Endothelial cell of umbilical vein (primary cell): ENCODE data around the gene CFAP61. TPM values are rescaled to one million over a fixed set of nuclear protein-coding genes. Genes with fewer than 3 reads are reported as not detected.

Source experiments
- BruUV-seq: library from RNA; stranded (reverse); fragments of 400-500 nt; replicated peaks from 2 replicates; lab custom pipeline; 2021; lab: Mats Ljungman, UMichigan
- CTCF ChIA-PET: fragments of 300-600, 350-600 bp; sonication (Branson Sonifier 250); formaldehyde crosslinking; loops from one replicate; lab custom pipeline; 2021; ENCODE audit warnings: antibody characterized with exemption, inconsistent platforms; lab: Charles Lee
- POLR2A ChIA-PET: fragments of 300-600, 350-600 bp; sonication (Branson Sonifier 250); formaldehyde crosslinking; loops from one replicate; lab custom pipeline; 2021; ENCODE audit warnings: antibody characterized with exemption, inconsistent platforms; lab: Charles Lee
- DNase-seq: peaks from one replicate; pipeline ENCODE4 v3.0.0-alpha.2; 2011; ENCODE audit warnings: low read depth, low spot score
- FAIRE-seq: peaks from 2 replicates; lab custom pipeline; 2011; peaks lifted over from hg19 to GRCh38; lab: Jason Lieb, UNC
- H2AFZ ChIP-seq: 2 replicates; pipeline ENCODE4 v1.6.0; 2012; ENCODE audit warnings: low read depth, low read length, control low read depth, inconsistent platforms
- H3K27ac ChIP-seq: 2 replicates; pipeline ENCODE4 v1.5.1; 2011; ENCODE audit warnings: low read depth, mild to moderate bottlenecking, control low read depth, low read length, moderate library complexity; ENCODE audit not compliant: insufficient read depth
- H3K27me3 ChIP-seq, 2 experiments: 2 replicates each; pipeline versions ENCODE4 v1.6.0 to v1.6.1; 2011; ENCODE audit warnings: low read length in 2 of 2, mixed read lengths in 1 of 2; ENCODE audit not compliant: control insufficient read depth in 2 of 2, insufficient read depth in 2 of 2
- H3K36me3 ChIP-seq, 2 experiments: 2 replicates in 1 of 2; 3 replicates in 1 of 2; pipeline ENCODE4 v1.5.1; 2011; ENCODE audit warnings: low read length in 2 of 2, mild to moderate bottlenecking in 1 of 2, moderate library complexity in 1 of 2; ENCODE audit not compliant: control insufficient read depth in 2 of 2, insufficient read depth in 2 of 2; ENCODE audit errors: extremely low read depth in 1 of 2
- H3K4me1 ChIP-seq: 3 replicates; pipeline ENCODE4 v1.5.1; 2011; ENCODE audit warnings: mild to moderate bottlenecking, low read length; ENCODE audit not compliant: control insufficient read depth, insufficient read depth; ENCODE audit errors: extremely low read depth
- H3K4me2 ChIP-seq: 2 replicates; pipeline ENCODE4 v1.6.1; 2011; ENCODE audit warnings: low read length, control low read depth, mixed read lengths; ENCODE audit not compliant: insufficient read depth
- H3K4me3 ChIP-seq, 3 experiments: fragments of 200-600 bp in 1 of 3; sonication (generic), shearing (Covaris generic) in 1 of 3; replicated peaks in 1 of 3; 2 replicates each; pipeline ENCODE4 v1.5.1; 2011 to 2016; ENCODE audit warnings: control low read depth in 3 of 3, low read length in 3 of 3, mild to moderate bottlenecking in 2 of 3, inconsistent platforms in 1 of 3, low read depth in 1 of 3, moderate library complexity in 1 of 3; ENCODE audit not compliant: insufficient read depth in 1 of 3
- H3K79me2 ChIP-seq: 2 replicates; pipeline ENCODE4 v1.6.0; 2012; ENCODE audit warnings: low read length, inconsistent platforms; ENCODE audit not compliant: control insufficient read depth, insufficient read depth
- H3K9ac ChIP-seq: replicated peaks from 2 replicates; pipeline ENCODE3; 2011; ENCODE audit warnings: low read length, control low read depth; ENCODE audit not compliant: insufficient read depth; ENCODE audit errors: extremely low read depth
- H3K9me1 ChIP-seq: replicated peaks from 3 replicates; pipeline ENCODE4 v1.6.0; 2011; ENCODE audit warnings: mild to moderate bottlenecking, low read length; ENCODE audit not compliant: control insufficient read depth, insufficient read depth; ENCODE audit errors: extremely low read depth
- H3K9me3 ChIP-seq: replicated peaks from 2 replicates; pipeline ENCODE4 v1.5.1; 2012; ENCODE audit warnings: low read length, inconsistent platforms; ENCODE audit not compliant: control insufficient read depth, insufficient read depth
- H4K20me1 ChIP-seq: replicated peaks from 2 replicates; pipeline ENCODE3; 2011; ENCODE audit warnings: mild to moderate bottlenecking, low read length; ENCODE audit not compliant: control insufficient read depth, insufficient read depth; ENCODE audit errors: extremely low read depth
- CTCF ChIP-seq, 2 donors: IDR thresholded peaks; 1 replicate in 1 of 2; 2 replicates in 1 of 2; pipeline ENCODE4 v1.5.1; 2011; ENCODE audit warnings: low read length in 2 of 2, mild to moderate bottlenecking in 2 of 2, moderate library complexity in 2 of 2, control low read depth in 1 of 2, inconsistent platforms in 1 of 2, low read depth in 1 of 2; ENCODE audit not compliant: insufficient read depth in 1 of 2; ENCODE audit errors: extremely low read depth in 1 of 2
- EZH2 ChIP-seq: IDR thresholded peaks from 2 replicates; pipeline ENCODE4 v1.6.1; 2012; ENCODE audit warnings: borderline replicate concordance, low read depth, mild to moderate bottlenecking, moderate library complexity, low read length, inconsistent platforms; ENCODE audit not compliant: severe bottlenecking
- FOS ChIP-seq: IDR thresholded peaks from 2 replicates; pipeline ENCODE4 v1.6.1; 2011; ENCODE audit warnings: mild to moderate bottlenecking, low read length, moderate library complexity, borderline replicate concordance; ENCODE audit not compliant: insufficient read depth
- GATA2 ChIP-seq: IDR thresholded peaks from 2 replicates; pipeline ENCODE4 v1.7.0; 2011; ENCODE audit warnings: low read depth, mild to moderate bottlenecking, moderate library complexity, mixed read lengths, low read length; ENCODE audit not compliant: insufficient read length, insufficient read depth
- JUN ChIP-seq: IDR thresholded peaks from 2 replicates; pipeline ENCODE4 v1.6.1; 2011; ENCODE audit warnings: borderline replicate concordance, low read depth; ENCODE audit not compliant: insufficient read length, insufficient read depth
- MYC ChIP-seq: IDR thresholded peaks from one replicate; pipeline ENCODE4 v1.6.1; 2011; ENCODE audit warnings: mild to moderate bottlenecking, low read depth, low read length
- POLR2A ChIP-seq: IDR thresholded peaks from 2 replicates; pipeline ENCODE4 v1.6.1; 2012; ENCODE audit warnings: low read depth, mild to moderate bottlenecking, control low read depth, low read length
- POLR2AphosphoS5 ChIP-seq: IDR thresholded peaks from 2 replicates; pipeline ENCODE4 v1.6.1; 2012; ENCODE audit warnings: low read depth, mild to moderate bottlenecking, control low read depth, low read length, moderate library complexity; ENCODE audit not compliant: insufficient read depth
- dilution Hi-C: fragments of 300-500 bp; cut with MboI; formaldehyde crosslinking; loops from one replicate; pipeline ENCODE4 v1.15.0; 2019; ENCODE audit warnings: low sequenced_read_pairs; ENCODE audit not compliant: extremely low pct_ligation_motif_present
- intact Hi-C: fragments of 100-400 bp; cut with micrococcal nuclease; formaldehyde crosslinking; loops from one replicate; pipeline ENCODE4 v1.10.0; 2022
- polyA plus RNA-seq, 4 experiments: library from polyadenylated mRNA; depleted of rRNA in 3 of 4; stranded (reverse) in 3 of 4; unstranded in 1 of 4; fragments of >200 nt; gene quantifications; 2 replicates each; pipeline versions ENCODE4 v1.2.1 to v1.2.3, GENCODE V29; 2011 to 2012; ENCODE audit warnings: missing spikeins in 1 of 4
- total RNA-seq: library from RNA; stranded (reverse); gene quantifications from 2 replicates; pipeline ENCODE4 v1.2.3, GENCODE V29; 2021
- TF ChIP-seq, protein P1 (sequence below): IDR thresholded peaks from 2 replicates; pipeline ENCODE4 v1.6.1; 2011; ENCODE audit not compliant: insufficient read depth, insufficient read length

CFAP61 gene
- total and polyA plus RNA-seq, 2 donors (not counting 3 experiments of a cell fraction or from before 2014, with no cell fraction given), result not detected

DNA sequence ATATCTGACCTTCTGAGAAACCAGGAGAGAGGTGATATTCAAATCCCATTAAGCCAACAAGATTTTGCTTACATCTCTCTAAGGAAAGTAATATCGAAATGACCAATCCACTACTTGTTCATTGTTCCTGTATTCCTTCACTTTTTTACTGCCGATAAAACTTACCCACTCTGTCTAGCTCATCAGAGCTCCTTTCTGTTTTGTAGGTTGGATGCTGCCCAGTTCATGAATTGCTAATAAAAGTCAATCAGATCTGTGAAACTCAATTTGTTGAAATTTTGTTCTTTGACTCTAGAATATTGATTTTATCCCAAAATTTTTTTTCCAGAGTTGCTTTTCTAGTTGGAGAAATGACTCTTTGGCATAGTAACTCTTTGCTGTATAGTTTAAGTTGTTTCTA is 166.7 kb downstream of the CFAP61 start:
- BruUV-seq, result no TSS peak
- Histone ChIP-seq H3K9me1 (no peaks in the 10 kb centered on the region), H3K4me3 (no peak overlapping the region), H3K36me3 (no peaks in the 10 kb centered on the region), H3K27me3 (peaks cover 0 to 2% of the 10 kb centered on the region in 2 experiments), H4K20me1 (no peaks in the 10 kb centered on the region), H3K9me3 (no peaks in the 10 kb centered on the region), H2AFZ (no peak overlapping the region), H3K27ac (no peak overlapping the region), H3K79me2 (no peaks in the 10 kb centered on the region), H3K4me1 (no peaks in the 10 kb centered on the region), H3K9ac (no peak overlapping the region), H3K4me2 (no peak overlapping the region)
- ChIA-PET POLR2A (no interaction called here), CTCF (no interaction called here)
- TF ChIP-seq POLR2AphosphoS5 (no peak), MYC (no peak), JUN (no peak), EZH2 (no peak), POLR2A (no peak), GATA2 (no peak), FOS (no peak), CTCF (IDR thresholded peaks at IDR 0.05; ENCODE audit: extremely low read depth in 1 of 2, insufficient read depth in 1 of 2, low read depth in 1 of 2, low read length in 2 of 2) (no peak)
- TF ChIP-seq, protein P1, sequence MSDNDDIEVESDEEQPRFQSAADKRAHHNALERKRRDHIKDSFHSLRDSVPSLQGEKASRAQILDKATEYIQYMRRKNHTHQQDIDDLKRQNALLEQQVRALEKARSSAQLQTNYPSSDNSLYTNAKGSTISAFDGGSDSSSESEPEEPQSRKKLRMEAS, result no peak
- DNase-seq, result no peak
- dilution Hi-C loops (no loop called here), intact Hi-C loops (no loop called here)
- no peak for FAIRE-seq
